Endothelial cell (in vitro differentiated cells): ENCODE measurements around the gene DIPK1C. TPM values are rescaled to one million over a fixed set of nuclear protein-coding genes. Genes with fewer than 3 reads are reported as not detected.

ENCODE experiments used
- DNase-seq: peaks from one replicate; pipeline ENCODE4 v3.0.0; 2021; ENCODE audit warnings: low spot score
- H3K27ac Mint-ChIP-seq: one replicate; pipeline ENCODE4 v1.8.0; 2021; ENCODE audit warnings: mixed read lengths, inconsistent platforms; ENCODE audit not compliant: unreplicated experiment
- H3K27me3 Mint-ChIP-seq: one replicate; pipeline ENCODE4 v1.8.0; 2021; ENCODE audit warnings: mild to moderate bottlenecking, moderate library complexity, mixed read lengths, inconsistent platforms; ENCODE audit not compliant: unreplicated experiment
- H3K36me3 Mint-ChIP-seq: one replicate; pipeline ENCODE4 v1.8.0; 2021; ENCODE audit warnings: mild to moderate bottlenecking, low read depth, mixed read lengths, inconsistent platforms; ENCODE audit not compliant: unreplicated experiment
- H3K4me1 Mint-ChIP-seq: one replicate; pipeline ENCODE4 v1.8.0; 2021; ENCODE audit warnings: mild to moderate bottlenecking, mixed read lengths, inconsistent platforms; ENCODE audit not compliant: unreplicated experiment
- H3K4me3 Mint-ChIP-seq: one replicate; pipeline ENCODE4 v1.8.0; 2021; ENCODE audit warnings: mild to moderate bottlenecking, mixed read lengths, inconsistent platforms; ENCODE audit not compliant: unreplicated experiment
- H3K9me3 Mint-ChIP-seq: one replicate; pipeline ENCODE4 v1.8.0; 2021; ENCODE audit warnings: mixed read lengths, inconsistent platforms; ENCODE audit not compliant: unreplicated experiment
- CTCF ChIP-seq: fragments of 200-600 bp; sonication (generic); IDR thresholded peaks from one replicate; pipeline ENCODE4 v1.5.0; 2021; ENCODE audit warnings: antibody characterized with exemption; ENCODE audit not compliant: unreplicated experiment
- total RNA-seq: library from RNA; stranded (reverse); fragmentation: NEBNext Ultra II Directional; extraction: Animal tissue kit (Norgen Biotek cat#: 25700); gene quantifications from one replicate; pipeline ENCODE4 v1.2.1, GENCODE V29; 2021; ENCODE audit not compliant: unreplicated experiment

The DIPK1C gene
- total RNA-seq, 1 donor from 2014 or later, result 0.21 TPM

DNA sequence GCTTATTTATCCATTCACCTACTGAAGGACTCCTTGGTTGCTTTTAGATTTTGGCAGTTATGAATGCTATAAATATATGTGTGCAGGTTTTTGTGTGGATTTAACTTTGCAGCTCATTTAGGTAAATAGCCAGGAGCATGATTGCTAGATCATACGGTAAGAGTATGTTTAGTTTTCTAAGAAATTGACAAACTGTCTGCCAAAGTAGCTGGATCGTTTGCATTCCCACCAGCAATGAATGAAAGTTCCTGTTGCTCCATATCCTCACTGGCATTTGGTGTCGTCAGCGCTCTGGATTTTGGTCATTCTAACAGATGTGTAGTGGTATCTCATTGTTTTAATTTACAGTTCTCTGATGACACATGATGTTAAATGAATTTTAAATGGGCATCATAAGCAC is 8.7 kb upstream of the DIPK1C start:
- Mint-ChIP-seq H3K4me3 (no peak overlapping the region), H3K27me3 (peaks cover 4% of the 10 kb centered on the region), H3K4me1 (peaks cover 10% of the 10 kb centered on the region), H3K9me3 (no peaks in the 10 kb centered on the region), H3K36me3 (no peaks in the 10 kb centered on the region), H3K27ac (no peak overlapping the region)
- TF ChIP-seq CTCF, result no peak
- DNase-seq, result no peak

DNA sequence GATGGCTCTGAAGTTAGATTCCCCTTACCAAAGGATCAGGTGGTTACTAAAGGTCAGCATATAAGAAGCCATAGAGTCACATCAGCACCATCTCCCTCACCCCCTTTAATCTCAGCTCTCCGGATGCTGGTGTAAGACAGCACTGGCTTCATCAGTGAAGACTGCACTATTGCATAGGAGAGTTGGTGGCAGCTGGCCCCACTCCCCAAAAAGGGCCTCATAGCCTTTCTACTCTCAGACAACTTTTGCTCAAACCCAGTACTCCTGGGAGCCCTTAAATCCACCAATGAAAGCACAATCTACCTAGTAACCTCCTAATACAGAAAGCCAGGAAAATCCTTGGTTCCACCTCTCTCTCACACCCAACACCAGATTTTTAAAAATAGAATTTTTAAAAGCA is 6.9 kb upstream of the DIPK1C start:
- Mint-ChIP-seq H3K27me3 (peaks cover 4% of the 10 kb centered on the region), H3K9me3 (no peaks in the 10 kb centered on the region), H3K27ac (no peak overlapping the region)

GRCh38 chr18:74463254-74463653 is 6.1 kb upstream of the DIPK1C start:
- no peak for DNase-seq
- H3K9me3 Mint-ChIP-seq, result no peaks in the 10 kb centered on the region
- no peak for TF ChIP-seq CTCF

More for the DNA sequence above, 6.9 kb upstream of the DIPK1C start:
- Mint-ChIP-seq H3K36me3 (no peaks in the 10 kb centered on the region), H3K4me3 (no peak overlapping the region), H3K4me1 (peaks cover 10% of the 10 kb centered on the region)
- no peak for TF ChIP-seq CTCF
- no peak for DNase-seq

DNA sequence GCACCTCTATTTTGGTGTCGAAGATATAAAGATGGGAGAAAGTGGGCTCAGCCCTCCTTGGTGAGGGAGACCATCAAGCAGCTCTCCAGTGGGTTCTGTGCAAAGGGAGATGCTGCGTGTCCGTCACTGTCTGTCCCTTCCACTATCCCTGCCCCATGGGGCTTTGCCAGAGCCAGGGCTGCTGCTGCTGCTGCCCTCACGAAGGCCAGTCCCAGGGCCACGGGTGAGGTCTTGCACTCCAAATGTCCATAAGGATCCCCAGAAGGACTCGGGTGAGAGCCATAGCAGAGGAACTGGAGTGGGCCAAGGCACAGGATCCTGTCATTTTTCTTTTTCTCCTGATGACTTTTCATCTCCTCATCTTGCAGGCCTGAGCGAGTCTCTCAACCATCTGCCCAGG is 3.7 kb upstream of the DIPK1C start:
- Mint-ChIP-seq H3K27ac (no peak overlapping the region), H3K36me3 (no peaks in the 10 kb centered on the region), H3K4me1 (peaks cover 3% of the 10 kb centered on the region), H3K9me3 (no peaks in the 10 kb centered on the region), H3K4me3 (no peak overlapping the region), H3K27me3 (peaks cover 7% of the 10 kb centered on the region)
- no peak for TF ChIP-seq CTCF
- no peak for DNase-seq

More at GRCh38 chr18:74463254-74463653, 6.1 kb upstream of the DIPK1C start:
- Mint-ChIP-seq H3K4me1 (peaks cover 6% of the 10 kb centered on the region), H3K36me3 (no peaks in the 10 kb centered on the region), H3K27me3 (peaks cover 8% of the 10 kb centered on the region), H3K27ac (no peak overlapping the region), H3K4me3 (no peak overlapping the region)

GRCh38 chr18:74459889-74460288 is 2.8 kb upstream of the DIPK1C start:
- H3K36me3 Mint-ChIP-seq, result no peaks in the 10 kb centered on the region
- TF ChIP-seq CTCF, result peak; percentile 57
- no peak overlapping the region for H3K27ac Mint-ChIP-seq
- H3K4me3 Mint-ChIP-seq, result no peak overlapping the region
- H3K27me3 Mint-ChIP-seq, result peaks cover 9% of the 10 kb centered on the region
- DNase-seq, result peak; percentile 35
- peaks cover 3% of the 10 kb centered on the region for H3K4me1 Mint-ChIP-seq
- no peaks in the 10 kb centered on the region for H3K9me3 Mint-ChIP-seq
